GM18870 (cell line): ENCODE results near the gene MYH7.
"Not testable (repeated sequence)": the region's sequence is repeated elsewhere in the genome, so short reads cannot be mapped to it uniquely, and the experiment has no call there.

Source experiments
- ATAC-seq: cut with Tn5 transposase; IDR thresholded peaks from one replicate; pipeline ENCODE4 v1.9.1; 2021; ENCODE audit warnings: moderate library complexity; ENCODE audit not compliant: unreplicated experiment

Gene MYH7

GRCh38 chr14:23388996-23389395 lies 46.5 kb downstream of the MYH7 start:
- ATAC-seq = no peak

- ATAC-seq = no peak
Measured at GRCh38 chr14:23387916-23388882, 47.3 kb downstream of the MYH7 start.

- ATAC-seq = no peak
Measured at GRCh38 chr14:23386999-23387398, 48.5 kb downstream of the MYH7 start.

GRCh38 chr14:23386266-23386657 lies 49.2 kb downstream of the MYH7 start:
- not testable (repeated sequence) for ATAC-seq

GRCh38 chr14:23385642-23386265 lies 49.7 kb downstream of the MYH7 start:
- no peak for ATAC-seq

- no peak for ATAC-seq
Measured at GRCh38 chr14:23385244-23385641, 50.2 kb downstream of the MYH7 start.

- ATAC-seq = no peak
Measured at GRCh38 chr14:23384364-23385080, 50.9 kb downstream of the MYH7 start.

- ATAC-seq = no peak
Measured at GRCh38 chr14:23382731-23383440, 52.6 kb downstream of the MYH7 start.

- ATAC-seq = no peak
Measured at GRCh38 chr14:23382276-23382675, 53.2 kb downstream of the MYH7 start.

GRCh38 chr14:23381871-23382270 lies 53.6 kb downstream of the MYH7 start:
- no peak for ATAC-seq

GRCh38 chr14:23380976-23381375 lies 54.5 kb downstream of the MYH7 start:
- no peak for ATAC-seq

GRCh38 chr14:23380197-23380914 lies 55.1 kb downstream of the MYH7 start:
- ATAC-seq = no peak

- no peak for ATAC-seq
Measured at GRCh38 chr14:23379366-23380196, 55.9 kb downstream of the MYH7 start.

GRCh38 chr14:23378612-23379220 lies 56.7 kb downstream of the MYH7 start:
- no peak for ATAC-seq

GRCh38 chr14:23377573-23378563 lies 57.6 kb downstream of the MYH7 start:
- no peak for ATAC-seq

GRCh38 chr14:23377198-23377550 lies 58.3 kb downstream of the MYH7 start:
- no peak for ATAC-seq

- no peak for ATAC-seq
Measured at GRCh38 chr14:23376482-23377197, 58.8 kb downstream of the MYH7 start, which contains the start of gene CMTM5. Gene CMTM5, plus strand, starts transcription at chr14:23377046. Its CDS starts 206 bp downstream, at chr14:23377252.
